NB4 (cell line): ENCODE measurements around the gene DSCAM.

Experiments
- DNase-seq: peaks from one replicate; pipeline ENCODE4 v3.0.0; 2010; ENCODE audit warnings: low read depth
- H3K4me3 ChIP-seq: one replicate; pipeline ENCODE4 v1.5.1; 2011; ENCODE audit warnings: mild to moderate bottlenecking, low read depth, low read length, moderate library complexity
- MYC ChIP-seq: IDR thresholded peaks from 2 replicates; pipeline ENCODE4 v1.6.1; 2011; ENCODE audit warnings: low read depth, low read length
- POLR2A ChIP-seq: IDR thresholded peaks from 2 replicates; pipeline ENCODE4 v1.6.1; 2011; ENCODE audit warnings: mild to moderate bottlenecking; ENCODE audit not compliant: insufficient read length; ENCODE audit errors: extremely low read depth
- TF ChIP-seq, protein P1 (sequence below): IDR thresholded peaks from one replicate; pipeline ENCODE4 v1.5.1; 2012; ENCODE audit warnings: low read depth, low read length
- TF ChIP-seq, protein P2 (sequence below): IDR thresholded peaks from 2 replicates; pipeline ENCODE4 v1.6.1; 2011; ENCODE audit warnings: low read depth, low read length

Gene DSCAM

GRCh38 chr21:40618191-40618973 lies 228.6 kb downstream of the DSCAM start:
- H3K4me3 ChIP-seq: no peak overlapping the region
- no peak for DNase-seq
- TF ChIP-seq MYC (no peak), POLR2A (no peak)
- TF ChIP-seq, protein P1, sequence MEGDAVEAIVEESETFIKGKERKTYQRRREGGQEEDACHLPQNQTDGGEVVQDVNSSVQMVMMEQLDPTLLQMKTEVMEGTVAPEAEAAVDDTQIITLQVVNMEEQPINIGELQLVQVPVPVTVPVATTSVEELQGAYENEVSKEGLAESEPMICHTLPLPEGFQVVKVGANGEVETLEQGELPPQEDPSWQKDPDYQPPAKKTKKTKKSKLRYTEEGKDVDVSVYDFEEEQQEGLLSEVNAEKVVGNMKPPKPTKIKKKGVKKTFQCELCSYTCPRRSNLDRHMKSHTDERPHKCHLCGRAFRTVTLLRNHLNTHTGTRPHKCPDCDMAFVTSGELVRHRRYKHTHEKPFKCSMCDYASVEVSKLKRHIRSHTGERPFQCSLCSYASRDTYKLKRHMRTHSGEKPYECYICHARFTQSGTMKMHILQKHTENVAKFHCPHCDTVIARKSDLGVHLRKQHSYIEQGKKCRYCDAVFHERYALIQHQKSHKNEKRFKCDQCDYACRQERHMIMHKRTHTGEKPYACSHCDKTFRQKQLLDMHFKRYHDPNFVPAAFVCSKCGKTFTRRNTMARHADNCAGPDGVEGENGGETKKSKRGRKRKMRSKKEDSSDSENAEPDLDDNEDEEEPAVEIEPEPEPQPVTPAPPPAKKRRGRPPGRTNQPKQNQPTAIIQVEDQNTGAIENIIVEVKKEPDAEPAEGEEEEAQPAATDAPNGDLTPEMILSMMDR: no peak
- TF ChIP-seq, protein P2, sequence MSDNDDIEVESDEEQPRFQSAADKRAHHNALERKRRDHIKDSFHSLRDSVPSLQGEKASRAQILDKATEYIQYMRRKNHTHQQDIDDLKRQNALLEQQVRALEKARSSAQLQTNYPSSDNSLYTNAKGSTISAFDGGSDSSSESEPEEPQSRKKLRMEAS: no peak

DNA sequence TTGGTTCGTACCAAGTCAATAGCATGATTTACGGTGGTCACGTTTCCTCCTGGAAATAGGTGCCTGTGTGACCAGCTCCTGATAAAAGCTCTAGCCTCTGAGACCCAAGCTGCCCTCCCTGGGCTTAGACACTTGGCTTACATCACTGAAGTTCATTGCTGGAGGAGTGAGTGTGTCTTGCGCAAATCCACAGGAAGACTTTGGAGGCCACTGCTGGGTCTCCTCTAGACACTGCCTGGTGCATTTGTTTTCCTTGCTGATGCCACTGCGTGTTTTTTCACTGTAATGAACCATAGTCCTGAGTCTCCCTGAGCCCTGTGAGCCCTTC lies 230.6 kb downstream of the DSCAM start:
- no peak overlapping the region for H3K4me3 ChIP-seq
- TF ChIP-seq, protein P1: no peak
- TF ChIP-seq, protein P2: no peak
- TF ChIP-seq POLR2A: no peak
- no peak for DNase-seq

DNA sequence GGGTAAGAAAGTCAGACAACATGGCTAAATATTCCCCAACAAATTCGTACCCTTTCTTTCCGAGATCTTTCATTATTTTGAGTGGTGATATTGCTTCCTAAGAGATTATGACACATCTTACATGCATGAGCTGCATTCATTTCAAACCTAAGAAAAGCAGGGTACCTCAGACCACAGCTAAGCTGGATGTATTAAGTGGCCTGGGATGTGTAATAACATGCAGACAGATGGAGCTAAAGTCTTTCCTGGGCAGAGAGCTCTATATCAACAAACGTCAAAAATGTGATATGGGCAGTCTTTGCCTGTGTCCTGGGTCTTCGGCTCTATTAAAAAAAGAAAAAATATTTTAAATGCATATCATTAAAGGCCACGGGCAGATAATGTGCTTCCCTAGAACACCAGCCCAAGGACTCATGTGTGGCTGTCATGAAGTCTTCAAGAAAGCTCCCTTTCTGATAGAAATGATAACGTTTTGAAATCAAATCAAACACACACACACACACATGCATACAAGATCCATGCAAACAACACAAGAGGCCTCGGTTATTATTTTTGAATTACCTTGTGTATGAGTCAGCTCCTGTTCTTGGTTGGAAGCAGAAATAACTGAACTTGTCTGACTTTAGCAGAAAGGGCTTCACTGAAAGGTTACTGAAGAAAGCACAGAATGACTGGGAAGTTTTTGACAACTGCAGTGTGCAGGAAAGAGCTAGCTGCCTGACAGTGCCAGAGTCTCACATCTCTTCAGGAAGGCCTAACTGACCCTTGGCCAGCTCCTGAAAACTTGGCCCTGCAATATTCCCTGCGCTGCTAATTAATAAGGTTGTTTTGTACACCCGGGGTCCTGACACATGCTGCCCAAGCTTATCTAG lies 231.2 kb downstream of the DSCAM start:
- TF ChIP-seq, protein P2: no peak
- TF ChIP-seq POLR2A (no peak), MYC (no peak)
- TF ChIP-seq, protein P1: no peak
- DNase-seq: no peak

GRCh38 chr21:40613546-40614030 lies 233.4 kb downstream of the DSCAM start:
- no peak overlapping the region for H3K4me3 ChIP-seq
- DNase-seq: no peak
- TF ChIP-seq MYC (no peak), POLR2A (no peak)
- TF ChIP-seq, protein P1: no peak
- TF ChIP-seq, protein P2: no peak

More for the DNA sequence above, 231.2 kb downstream of the DSCAM start:
- no peak overlapping the region for H3K4me3 ChIP-seq

- TF ChIP-seq, protein P2: no peak
- TF ChIP-seq POLR2A: no peak
- TF ChIP-seq, protein P1: no peak
- TF ChIP-seq MYC: no peak
- H3K4me3 ChIP-seq: no peak overlapping the region
- no peak for DNase-seq
Observed at GRCh38 chr21:40610345-40610744, 236.6 kb downstream of the DSCAM start.
